Neural progenitor cell (in vitro differentiated cells): ENCODE data around the gene ERC1. TPM values are rescaled to one million over a fixed set of nuclear protein-coding genes. Genes with fewer than 3 reads are reported as not detected.
A peak's percentile ranks its signal among the peaks of the same experiment; 100 is the strongest.

ENCODE experiments used
- DNase-seq: peaks from one replicate; pipeline ENCODE4 v3.0.0-alpha.2; 2016; ENCODE audit warnings: low spot score
- H2AFZ ChIP-seq: fragments of 200-600 bp; sonication (generic); replicated peaks from 2 replicates; pipeline ENCODE4 v1.6.1; 2016; ENCODE audit warnings: antibody characterized with exemption
- H3F3A ChIP-seq: fragments of 200-600 bp; sonication (generic); 2 replicates; pipeline ENCODE4 v1.6.1; 2016; ENCODE audit warnings: antibody characterized with exemption, low read depth
- H3K27ac ChIP-seq: fragments of 200-600 bp; sonication (generic); 2 replicates; pipeline ENCODE4 v1.5.1; 2016; ENCODE audit warnings: mild to moderate bottlenecking
- H3K27me3 ChIP-seq: fragments of 200-600 bp; sonication (generic); 2 replicates; pipeline ENCODE4 v1.6.1; 2016; ENCODE audit warnings: mild to moderate bottlenecking, moderate library complexity
- H3K36me3 ChIP-seq: fragments of 200-600 bp; sonication (generic); 2 replicates; pipeline ENCODE4 v1.5.1; 2016
- H3K4me1 ChIP-seq: fragments of 200-600 bp; sonication (generic); 2 replicates; pipeline ENCODE4 v1.6.1; 2016; ENCODE audit warnings: mixed run types
- H3K4me2 ChIP-seq: fragments of 200-600 bp; sonication (generic); 2 replicates; pipeline ENCODE4 v1.6.1; 2016
- H3K4me3 ChIP-seq: fragments of 200-600 bp; sonication (generic); 2 replicates; pipeline ENCODE4 v1.5.1; 2016
- H3K79me2 ChIP-seq: fragments of 200-600 bp; sonication (generic); 2 replicates; pipeline ENCODE4 v1.6.1; 2016; ENCODE audit warnings: low read depth
- H3K9ac ChIP-seq: fragments of 200-600 bp; sonication (generic); 2 replicates; pipeline ENCODE4 v1.6.1; 2016
- H3K9me3 ChIP-seq: fragments of 200-600 bp; sonication (generic); 2 replicates; pipeline ENCODE4 v1.5.1; 2016; ENCODE audit warnings: low read depth
- H4K20me1 ChIP-seq: fragments of 200-600 bp; sonication (generic); 2 replicates; pipeline ENCODE4 v1.6.1; 2016; ENCODE audit warnings: low read depth
- H3K27ac Mint-ChIP-seq: 3 replicates; pipeline ENCODE4 v1.8.0; 2021; ENCODE audit warnings: mixed read lengths
- H3K27me3 Mint-ChIP-seq: 2 replicates; pipeline ENCODE4 v1.8.0; 2022; ENCODE audit warnings: low read depth, mild to moderate bottlenecking, inconsistent platforms, moderate library complexity, mixed read lengths; ENCODE audit not compliant: insufficient read depth
- H3K36me3 Mint-ChIP-seq: 3 replicates; pipeline ENCODE4 v1.8.0; 2021; ENCODE audit warnings: mixed read lengths
- H3K4me1 Mint-ChIP-seq: 3 replicates; pipeline ENCODE4 v1.8.0; 2021; ENCODE audit warnings: mixed read lengths
- H3K4me3 Mint-ChIP-seq: 3 replicates; pipeline ENCODE4 v1.8.0; 2021; ENCODE audit warnings: mild to moderate bottlenecking, moderate library complexity, mixed read lengths
- H3K9me3 Mint-ChIP-seq: 3 replicates; pipeline ENCODE4 v1.8.0; 2020; ENCODE audit warnings: mixed read lengths
- EZH2 ChIP-seq: fragments of 200-600 bp; sonication (generic); IDR thresholded peaks from 2 replicates; pipeline ENCODE4 v1.6.1; 2017; ENCODE audit warnings: antibody characterized with exemption, mild to moderate bottlenecking, moderate library complexity
- EZH2phosphoT487 ChIP-seq: fragments of 200-600 bp; sonication (generic); IDR thresholded peaks from 2 replicates; pipeline ENCODE4 v1.6.1; 2017; ENCODE audit warnings: antibody characterized with exemption
- total RNA-seq: library from RNA; depleted of rRNA; stranded (reverse); fragments of >200 nt; gene quantifications from 2 replicates; pipeline ENCODE4 v1.2.3, GENCODE V29; 2015; ENCODE audit warnings: low replicate concordance
- TF ChIP-seq, protein P1 (sequence below): fragments of 200-600 bp; sonication (generic); IDR thresholded peaks from 2 replicates; pipeline ENCODE4 v1.5.1; 2017; ENCODE audit warnings: antibody characterized with exemption, mild to moderate bottlenecking

The ERC1 gene
- total RNA-seq, 1 donor from 2014 or later, result 27.5 TPM

DNA sequence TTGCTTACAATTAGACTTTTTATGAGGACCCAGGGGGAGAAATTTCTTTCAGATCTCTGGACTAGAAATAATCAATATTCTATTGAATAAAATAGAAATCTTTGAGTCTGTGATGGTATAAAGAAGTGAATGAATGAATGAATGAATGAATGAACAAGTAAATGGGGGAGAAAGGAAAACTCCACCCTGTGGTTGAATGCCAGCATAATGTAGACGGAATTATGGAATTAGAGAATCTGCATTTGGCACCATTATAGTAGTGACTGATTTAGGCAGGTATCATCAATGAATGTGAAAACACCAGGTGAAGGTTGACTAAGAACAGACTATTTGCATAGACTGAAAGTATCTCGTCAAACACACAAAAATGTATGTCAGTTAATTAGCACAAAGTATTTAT lies 468.3 kb downstream of the ERC1 start:
- Histone ChIP-seq H3F3A (no peaks in the 10 kb centered on the region), H2AFZ (no peak overlapping the region), H3K27ac (no peak overlapping the region), H3K4me1 (peaks cover 8% of the 10 kb centered on the region), H3K9ac (no peak overlapping the region), H3K36me3 (no peaks in the 10 kb centered on the region), H3K27me3 (no peaks in the 10 kb centered on the region), H3K79me2 (no peaks in the 10 kb centered on the region), H3K9me3 (peaks cover 8% of the 10 kb centered on the region), H4K20me1 (no peaks in the 10 kb centered on the region), H3K4me2 (no peak overlapping the region), H3K4me3 (no peak overlapping the region)
- Mint-ChIP-seq H3K27me3 (no peaks in the 10 kb centered on the region), H3K36me3 (peaks cover 9% of the 10 kb centered on the region), H3K27ac (no peak overlapping the region), H3K4me3 (no peak overlapping the region), H3K9me3 (peaks cover 16% of the 10 kb centered on the region), H3K4me1 (peaks cover 14% of the 10 kb centered on the region)
- no peak for DNase-seq
- no peak for TF ChIP-seq EZH2phosphoT487
- no peak for TF ChIP-seq EZH2
- TF ChIP-seq, protein P1, sequence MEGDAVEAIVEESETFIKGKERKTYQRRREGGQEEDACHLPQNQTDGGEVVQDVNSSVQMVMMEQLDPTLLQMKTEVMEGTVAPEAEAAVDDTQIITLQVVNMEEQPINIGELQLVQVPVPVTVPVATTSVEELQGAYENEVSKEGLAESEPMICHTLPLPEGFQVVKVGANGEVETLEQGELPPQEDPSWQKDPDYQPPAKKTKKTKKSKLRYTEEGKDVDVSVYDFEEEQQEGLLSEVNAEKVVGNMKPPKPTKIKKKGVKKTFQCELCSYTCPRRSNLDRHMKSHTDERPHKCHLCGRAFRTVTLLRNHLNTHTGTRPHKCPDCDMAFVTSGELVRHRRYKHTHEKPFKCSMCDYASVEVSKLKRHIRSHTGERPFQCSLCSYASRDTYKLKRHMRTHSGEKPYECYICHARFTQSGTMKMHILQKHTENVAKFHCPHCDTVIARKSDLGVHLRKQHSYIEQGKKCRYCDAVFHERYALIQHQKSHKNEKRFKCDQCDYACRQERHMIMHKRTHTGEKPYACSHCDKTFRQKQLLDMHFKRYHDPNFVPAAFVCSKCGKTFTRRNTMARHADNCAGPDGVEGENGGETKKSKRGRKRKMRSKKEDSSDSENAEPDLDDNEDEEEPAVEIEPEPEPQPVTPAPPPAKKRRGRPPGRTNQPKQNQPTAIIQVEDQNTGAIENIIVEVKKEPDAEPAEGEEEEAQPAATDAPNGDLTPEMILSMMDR, result no peak

DNA sequence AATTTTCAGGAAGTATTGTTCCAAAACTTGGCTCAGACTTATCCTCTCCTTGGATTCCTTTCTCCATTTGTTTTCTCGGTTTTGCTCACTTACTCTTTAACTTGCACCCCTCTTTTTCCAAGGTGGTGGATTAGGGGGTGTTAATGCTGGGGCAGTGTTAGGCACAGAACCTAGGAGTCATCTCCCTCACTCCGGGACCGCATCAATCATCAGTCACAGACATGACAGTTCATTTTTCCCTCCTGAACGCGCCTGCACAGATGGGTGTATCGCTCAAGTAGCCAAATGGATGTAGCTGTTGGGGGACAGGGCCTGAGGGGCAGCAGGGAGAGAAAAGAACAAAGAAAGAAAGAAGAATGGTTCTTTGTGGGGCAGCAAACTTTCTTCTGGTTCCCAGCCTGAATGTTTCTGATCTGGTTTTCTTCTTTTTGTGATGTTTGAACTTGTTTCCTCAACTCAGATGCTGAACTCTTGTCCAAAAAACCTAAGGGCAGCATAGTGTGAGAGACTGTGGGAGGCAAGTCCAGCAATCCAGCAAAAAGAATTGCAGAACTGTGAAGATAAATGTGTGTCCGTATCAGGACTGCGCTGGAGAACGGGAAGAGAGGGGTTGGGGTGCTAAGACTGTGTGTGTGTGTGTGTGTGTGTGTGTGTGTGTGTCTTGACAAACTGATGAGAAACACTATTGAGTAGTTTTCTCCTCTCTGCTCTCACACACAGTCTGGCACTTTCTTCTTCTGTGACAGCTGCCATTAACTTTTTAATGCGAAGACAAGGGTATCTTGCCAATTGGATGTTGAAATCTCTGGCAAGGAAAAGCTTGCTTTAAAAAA lies 472.3 kb downstream of the ERC1 start:
- H3K27me3 ChIP-seq, result no peaks in the 10 kb centered on the region

DNA sequence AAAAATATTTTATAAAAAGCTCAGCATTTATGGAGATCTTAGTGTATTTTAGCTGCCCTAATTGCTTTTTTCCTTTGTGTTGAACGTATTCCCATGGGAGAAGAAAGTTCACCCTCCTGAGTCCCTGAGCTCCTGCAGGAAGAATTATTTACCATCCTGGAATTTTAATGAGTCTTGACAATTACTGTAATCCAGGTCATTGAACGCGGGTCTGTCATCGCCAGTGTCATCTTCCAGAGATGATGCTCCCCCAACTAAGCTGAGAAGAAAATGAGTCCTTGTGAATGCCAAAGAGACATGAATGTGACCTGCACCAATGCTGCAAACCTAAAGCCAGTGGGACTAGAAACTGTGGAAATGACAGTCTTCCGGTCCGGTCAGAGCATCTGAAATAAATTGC lies 473.9 kb downstream of the ERC1 start:
- Mint-ChIP-seq H3K36me3 (peaks cover 19% of the 10 kb centered on the region), H3K4me1 (peaks cover 27% of the 10 kb centered on the region), H3K9me3 (peaks cover 28% of the 10 kb centered on the region), H3K27me3 (peaks cover 7% of the 10 kb centered on the region), H3K4me3 (no peak overlapping the region), H3K27ac (no peak overlapping the region)
- Histone ChIP-seq H4K20me1 (no peaks in the 10 kb centered on the region), H3K27ac (no peak overlapping the region), H3K79me2 (no peaks in the 10 kb centered on the region), H3F3A (no peaks in the 10 kb centered on the region), H3K4me3 (no peak overlapping the region), H3K9ac (no peak overlapping the region), H3K9me3 (peaks cover 8% of the 10 kb centered on the region), H3K27me3 (no peaks in the 10 kb centered on the region), H3K4me2 (no peak overlapping the region), H2AFZ (no peak overlapping the region), H3K4me1 (peaks cover 17% of the 10 kb centered on the region), H3K36me3 (no peaks in the 10 kb centered on the region)
- TF ChIP-seq EZH2 (no peak), EZH2phosphoT487 (no peak)
- TF ChIP-seq, protein P1, result no peak
- DNase-seq, result no peak

More for the DNA sequence above, 472.3 kb downstream of the ERC1 start:
- peaks cover 7% of the 10 kb centered on the region for H3K27me3 Mint-ChIP-seq
- H3K4me2 ChIP-seq, result peak overlapping the region; percentile 12
- H3K79me2 ChIP-seq, result no peaks in the 10 kb centered on the region
- H2AFZ ChIP-seq, result no peak overlapping the region
- no peak for DNase-seq
- H3K4me3 ChIP-seq, result no peak overlapping the region
- peaks cover 18% of the 10 kb centered on the region for H3K4me1 Mint-ChIP-seq
- H3K9me3 Mint-ChIP-seq, result peaks cover 28% of the 10 kb centered on the region
- H3K36me3 ChIP-seq, result no peaks in the 10 kb centered on the region
- no peak overlapping the region for H3K4me3 Mint-ChIP-seq
- H3K27ac ChIP-seq, result no peak overlapping the region
- peaks cover 8% of the 10 kb centered on the region for H3K9me3 ChIP-seq
- peaks cover 19% of the 10 kb centered on the region for H3K36me3 Mint-ChIP-seq
- H3K27ac Mint-ChIP-seq, result no peak overlapping the region
- no peaks in the 10 kb centered on the region for H3F3A ChIP-seq
- no peak overlapping the region for H3K9ac ChIP-seq
- no peaks in the 10 kb centered on the region for H4K20me1 ChIP-seq
- H3K4me1 ChIP-seq, result peaks cover 8% of the 10 kb centered on the region
- TF ChIP-seq EZH2 (no peak), EZH2phosphoT487 (no peak)
- TF ChIP-seq, protein P1, result no peak
